GM19372 (cell line): Measurements from ENCODE around the gene CLCN7.
"Not testable (repeated sequence)": the region's sequence is repeated elsewhere in the genome, so short reads cannot be mapped to it uniquely, and the experiment has no call there.

Experiments
- ATAC-seq: cut with Tn5 transposase; IDR thresholded peaks from one replicate; pipeline ENCODE4 v1.9.1; 2021; ENCODE audit warnings: mild to moderate bottlenecking, low read depth, moderate library complexity; ENCODE audit not compliant: unreplicated experiment

Gene CLCN7

GRCh38 chr16:1488054-1488601 lies 13.3 kb upstream of the CLCN7 start:
- no peak for ATAC-seq

GRCh38 chr16:1487395-1488053 lies 12.7 kb upstream of the CLCN7 start:
- ATAC-seq = no peak

- no peak for ATAC-seq
Observed at GRCh38 chr16:1486551-1487390, 11.9 kb upstream of the CLCN7 start.

GRCh38 chr16:1485847-1486496 lies 11.1 kb upstream of the CLCN7 start:
- no peak for ATAC-seq

GRCh38 chr16:1481906-1482835 lies 7.3 kb upstream of the CLCN7 start:
- no peak for ATAC-seq

GRCh38 chr16:1478937-1479336 lies 4.1 kb upstream of the CLCN7 start:
- ATAC-seq = not testable (repeated sequence)

- no peak for ATAC-seq
Observed at GRCh38 chr16:1477033-1477432, 2.2 kb upstream of the CLCN7 start.

- ATAC-seq = no peak
Observed at GRCh38 chr16:1475552-1476114, 805 bp upstream of the CLCN7 start.

- ATAC-seq = peak; percentile 25
Observed at GRCh38 chr16:1474082-1474795, 589 bp downstream of the CLCN7 start.

- ATAC-seq = no peak
Observed at GRCh38 chr16:1472974-1473373, 1.9 kb downstream of the CLCN7 start.

- no peak for ATAC-seq
Observed at GRCh38 chr16:1471569-1472194, 3.1 kb downstream of the CLCN7 start.

- ATAC-seq = no peak
Observed at GRCh38 chr16:1470481-1471251, 4.2 kb downstream of the CLCN7 start.

- ATAC-seq = no peak
Observed at GRCh38 chr16:1469693-1470201, 5.1 kb downstream of the CLCN7 start.

- not testable (repeated sequence) for ATAC-seq
Observed at GRCh38 chr16:1469141-1469540, 5.7 kb downstream of the CLCN7 start.

- no peak for ATAC-seq
Observed at GRCh38 chr16:1468426-1468810, 6.4 kb downstream of the CLCN7 start.

GRCh38 chr16:1466968-1467521 lies 7.8 kb downstream of the CLCN7 start:
- ATAC-seq = no peak

- no peak for ATAC-seq
Observed at GRCh38 chr16:1466054-1466453, 8.8 kb downstream of the CLCN7 start.

GRCh38 chr16:1465567-1465915 lies 9.3 kb downstream of the CLCN7 start:
- no peak for ATAC-seq
